Stimulated activated naive CD8-positive, alpha-beta T cell treated with anti-CD3 and anti-CD28 coated beads, Interleukin-15, amount 100 ng/mL, for 72 hours (primary cell): ENCODE data around the gene ZNF765.
"Not testable (repeated sequence)": the region's sequence is repeated elsewhere in the genome, so short reads cannot be mapped to it uniquely, and the experiment has no call there.

Experiments used
- ATAC-seq: fragments of 150-1000 bp; cut with Tn5 transposase; 2 replicates; pipeline ENCODE4 v1.10.0; 2021; ENCODE audit warnings: mild to moderate bottlenecking, moderate library complexity
- DNase-seq, 2 donors: peaks; one replicate each; pipeline ENCODE4 v3.0.0; 2021 to 2022
- H3K27ac Mint-ChIP-seq, 2 donors: one replicate each; pipeline ENCODE4 v1.8.0; 2022; ENCODE audit warnings: mild to moderate bottlenecking in 2 of 2, mixed read lengths in 2 of 2, moderate library complexity in 2 of 2
- H3K27me3 Mint-ChIP-seq: one replicate; pipeline ENCODE4 v1.8.0; 2022; ENCODE audit warnings: mixed read lengths
- H3K4me1 Mint-ChIP-seq: one replicate; pipeline ENCODE4 v1.8.0; 2022; ENCODE audit warnings: mild to moderate bottlenecking, mixed read lengths
- H3K4me3 Mint-ChIP-seq, 2 donors: one replicate each; pipeline ENCODE4 v1.8.0; 2022; ENCODE audit warnings: mild to moderate bottlenecking in 2 of 2, mixed read lengths in 2 of 2, moderate library complexity in 1 of 2
- H3K9me3 Mint-ChIP-seq, 2 donors: one replicate each; pipeline ENCODE4 v1.8.0; 2022; ENCODE audit warnings: mixed read lengths in 2 of 2

The ZNF765 gene

GRCh38 chr19:53395840-53396524 is 1.0 kb downstream of the ZNF765 start:
- not testable (repeated sequence) for H3K27me3 Mint-ChIP-seq, ATAC-seq, DNase-seq
- peak overlapping the region; percentile 93 to 96 for H3K27ac Mint-ChIP-seq
- H3K4me3 Mint-ChIP-seq: peak overlapping the region; percentile 95
- H3K4me1 Mint-ChIP-seq: peaks cover 30% of the 10 kb centered on the region
- H3K9me3 Mint-ChIP-seq: peaks cover 5 to 13% of the 10 kb centered on the region in 2 donors

GRCh38 chr19:53396525-53396868 is 1.5 kb downstream of the ZNF765 start:
- Mint-ChIP-seq H3K27me3 (no peaks in the 10 kb centered on the region), H3K9me3 (peaks cover 6 to 13% of the 10 kb centered on the region in 2 donors), H3K27ac (no peak overlapping the region), H3K4me1 (peaks cover 30% of the 10 kb centered on the region), H3K4me3 (peak overlapping the region; percentile 95)
- no peak for DNase-seq
- no peak for ATAC-seq

- H3K4me1 Mint-ChIP-seq: peaks cover 30% of the 10 kb centered on the region
- not testable (repeated sequence) for DNase-seq, H3K4me3 Mint-ChIP-seq, H3K27me3 Mint-ChIP-seq, ATAC-seq, H3K27ac Mint-ChIP-seq
- peaks cover 8 to 14% of the 10 kb centered on the region in 2 donors for H3K9me3 Mint-ChIP-seq
Measured at GRCh38 chr19:53397918-53398317, 3.0 kb downstream of the ZNF765 start.

- no peak for ATAC-seq
- no peak overlapping the region for H3K4me3 Mint-ChIP-seq
- H3K4me1 Mint-ChIP-seq: no peaks in the 10 kb centered on the region
- H3K9me3 Mint-ChIP-seq: peaks cover 29 to 57% of the 10 kb centered on the region in 2 donors
- DNase-seq: no peak
- H3K27me3 Mint-ChIP-seq: no peaks in the 10 kb centered on the region
- no peak overlapping the region for H3K27ac Mint-ChIP-seq
Measured at GRCh38 chr19:53409505-53410204, 14.7 kb downstream of the ZNF765 start.

- DNase-seq, H3K27me3 Mint-ChIP-seq, H3K4me3 Mint-ChIP-seq, H3K27ac Mint-ChIP-seq, ATAC-seq, H3K4me1 Mint-ChIP-seq: not testable (repeated sequence)
- peaks cover 11% of the 10 kb centered on the region in 2 donors for H3K9me3 Mint-ChIP-seq
Measured at GRCh38 chr19:53420520-53421315, 25.8 kb downstream of the ZNF765 start.

GRCh38 chr19:53422551-53422950 is 27.6 kb downstream of the ZNF765 start:
- no peak for DNase-seq
- Mint-ChIP-seq H3K9me3 (peaks cover 3 to 7% of the 10 kb centered on the region in 2 donors), H3K27me3 (no peaks in the 10 kb centered on the region), H3K27ac (no peak overlapping the region), H3K4me3 (no peak overlapping the region), H3K4me1 (no peaks in the 10 kb centered on the region)
- no peak for ATAC-seq

GRCh38 chr19:53423074-53423473 is 28.1 kb downstream of the ZNF765 start:
- not testable (repeated sequence) for H3K4me3 Mint-ChIP-seq, H3K27me3 Mint-ChIP-seq, H3K4me1 Mint-ChIP-seq, DNase-seq, H3K9me3 Mint-ChIP-seq, ATAC-seq, H3K27ac Mint-ChIP-seq

- ATAC-seq, H3K4me3 Mint-ChIP-seq, H3K9me3 Mint-ChIP-seq, H3K27ac Mint-ChIP-seq, H3K4me1 Mint-ChIP-seq, H3K27me3 Mint-ChIP-seq, DNase-seq: not testable (repeated sequence)
Measured at GRCh38 chr19:53423680-53424079, 28.7 kb downstream of the ZNF765 start.

- H3K4me3 Mint-ChIP-seq: no peak overlapping the region
- DNase-seq (peak; percentile 54 to 61), ATAC-seq (peak; percentile 87)
- H3K4me1 Mint-ChIP-seq: no peaks in the 10 kb centered on the region
- no peak overlapping the region for H3K27ac Mint-ChIP-seq
- H3K9me3 Mint-ChIP-seq: peaks cover 0 to 7% of the 10 kb centered on the region in 2 donors
- no peaks in the 10 kb centered on the region for H3K27me3 Mint-ChIP-seq
Measured at GRCh38 chr19:53424968-53425597, 30.1 kb downstream of the ZNF765 start.

GRCh38 chr19:53431399-53432087 is 36.6 kb downstream of the ZNF765 start, which contains the start of gene ZNF761:
ZNF761 (plus strand) TSS chr19:53431984; CDS start chr19:53447269, 15,285 bp downstream.
- Mint-ChIP-seq H3K27me3 (no peaks in the 10 kb centered on the region), H3K4me3 (peak within 1 kb of the TSS; percentile 92 to 96), H3K4me1 (peaks cover 22% of the 10 kb centered on the region), H3K9me3 (peaks cover 5 to 11% of the 10 kb centered on the region in 2 donors), H3K27ac (peak within 1 kb of the TSS; percentile 45 to 70)
- ATAC-seq: peak; percentile 99
- peak; percentile 97 for DNase-seq

- H3K4me1 Mint-ChIP-seq: peaks cover 22% of the 10 kb centered on the region
- peak; percentile 13 to 23 for DNase-seq
- H3K27me3 Mint-ChIP-seq: no peaks in the 10 kb centered on the region
- H3K27ac Mint-ChIP-seq: peak overlapping the region; percentile 45 to 70
- peak overlapping the region; percentile 92 to 96 for H3K4me3 Mint-ChIP-seq
- H3K9me3 Mint-ChIP-seq: peaks cover 6 to 12% of the 10 kb centered on the region in 2 donors
- peak; percentile 47 for ATAC-seq
Measured at GRCh38 chr19:53432088-53432661, 37.2 kb downstream of the ZNF765 start.

GRCh38 chr19:53443809-53444208 is 48.9 kb downstream of the ZNF765 start:
- ATAC-seq, H3K4me1 Mint-ChIP-seq, DNase-seq, H3K27me3 Mint-ChIP-seq, H3K27ac Mint-ChIP-seq, H3K4me3 Mint-ChIP-seq: not testable (repeated sequence)
- H3K9me3 Mint-ChIP-seq: peaks cover 33 to 52% of the 10 kb centered on the region in 2 donors

- not testable (repeated sequence) for ATAC-seq, H3K4me1 Mint-ChIP-seq, DNase-seq
Measured at GRCh38 chr19:53447196-53447595, 52.2 kb downstream of the ZNF765 start.

GRCh38 chr19:53455828-53456227 is 60.9 kb downstream of the ZNF765 start:
- ATAC-seq (no peak), DNase-seq (no peak)
- H3K4me1 Mint-ChIP-seq: no peaks in the 10 kb centered on the region
- no peaks in the 10 kb centered on the region for H3K27me3 Mint-ChIP-seq
- no peak overlapping the region for H3K4me3 Mint-ChIP-seq
- H3K9me3 Mint-ChIP-seq: peaks cover 44 to 61% of the 10 kb centered on the region in 2 donors
- H3K27ac Mint-ChIP-seq: no peak overlapping the region

More at GRCh38 chr19:53447196-53447595, 52.2 kb downstream of the ZNF765 start:
- H3K4me3 Mint-ChIP-seq, H3K27me3 Mint-ChIP-seq, H3K27ac Mint-ChIP-seq: not testable (repeated sequence)
- H3K9me3 Mint-ChIP-seq: peaks cover 30 to 56% of the 10 kb centered on the region in 2 donors
